Keratinocyte (primary cell): ENCODE measurements around the gene DBNL.

ENCODE experiments used
- EZH2 ChIP-seq: IDR thresholded peaks from one replicate; pipeline ENCODE4 v1.6.1; 2012; ENCODE audit warnings: inconsistent platforms, mild to moderate bottlenecking, low read length, moderate library complexity
- TF ChIP-seq, protein P1 (sequence below), 3 experiments: IDR thresholded peaks in 1 of 3; conservative IDR thresholded peaks in 1 of 3; optimal IDR thresholded peaks in 1 of 3; 2 replicates in 2 of 3; 3 replicates in 1 of 3; pipeline versions ENCODE3 to v1.5.1; 2011; ENCODE audit warnings: low read length in 3 of 3, mild to moderate bottlenecking in 3 of 3, moderate library complexity in 2 of 3, control low read depth in 1 of 3, inconsistent platforms in 1 of 3; ENCODE audit not compliant: insufficient read depth in 2 of 3; ENCODE audit errors: extremely low read depth in 1 of 3

- TF ChIP-seq, protein P1, sequence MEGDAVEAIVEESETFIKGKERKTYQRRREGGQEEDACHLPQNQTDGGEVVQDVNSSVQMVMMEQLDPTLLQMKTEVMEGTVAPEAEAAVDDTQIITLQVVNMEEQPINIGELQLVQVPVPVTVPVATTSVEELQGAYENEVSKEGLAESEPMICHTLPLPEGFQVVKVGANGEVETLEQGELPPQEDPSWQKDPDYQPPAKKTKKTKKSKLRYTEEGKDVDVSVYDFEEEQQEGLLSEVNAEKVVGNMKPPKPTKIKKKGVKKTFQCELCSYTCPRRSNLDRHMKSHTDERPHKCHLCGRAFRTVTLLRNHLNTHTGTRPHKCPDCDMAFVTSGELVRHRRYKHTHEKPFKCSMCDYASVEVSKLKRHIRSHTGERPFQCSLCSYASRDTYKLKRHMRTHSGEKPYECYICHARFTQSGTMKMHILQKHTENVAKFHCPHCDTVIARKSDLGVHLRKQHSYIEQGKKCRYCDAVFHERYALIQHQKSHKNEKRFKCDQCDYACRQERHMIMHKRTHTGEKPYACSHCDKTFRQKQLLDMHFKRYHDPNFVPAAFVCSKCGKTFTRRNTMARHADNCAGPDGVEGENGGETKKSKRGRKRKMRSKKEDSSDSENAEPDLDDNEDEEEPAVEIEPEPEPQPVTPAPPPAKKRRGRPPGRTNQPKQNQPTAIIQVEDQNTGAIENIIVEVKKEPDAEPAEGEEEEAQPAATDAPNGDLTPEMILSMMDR (optimal IDR thresholded peaks at IDR 0.05 in 1 of 3, IDR thresholded peaks at IDR 0.05 in 1 of 3, conservative IDR thresholded peaks at IDR 0.05 in 1 of 3; ENCODE audit: extremely low read depth in 1 of 3, insufficient read depth in 2 of 3, low read length in 3 of 3): peak in 1 of 3 experiments; percentile 4
- TF ChIP-seq EZH2: no peak
These were observed 13.6 kb downstream of the DBNL start for GRCh38 chr7:44057849-44058758.
